A549 treated with AZD9567 at 1 μM for 4 hours (cell line): Measurements from ENCODE around the gene MAZ. TPM values are rescaled to one million over a fixed set of nuclear protein-coding genes. Genes with fewer than 3 reads are reported as not detected.

Source experiments
- total RNA-seq: library from RNA; stranded (reverse); fragments of 200-300 nt; extraction: Qiagen RNA extraction; gene quantifications from 5 replicates; pipeline ENCODE4 v1.2.3, GENCODE V29; 2022; ENCODE audit not compliant: insufficient read depth

MAZ gene
- total RNA-seq = 133 to 159 TPM (median 151 TPM) in 5 replicates

DNA sequence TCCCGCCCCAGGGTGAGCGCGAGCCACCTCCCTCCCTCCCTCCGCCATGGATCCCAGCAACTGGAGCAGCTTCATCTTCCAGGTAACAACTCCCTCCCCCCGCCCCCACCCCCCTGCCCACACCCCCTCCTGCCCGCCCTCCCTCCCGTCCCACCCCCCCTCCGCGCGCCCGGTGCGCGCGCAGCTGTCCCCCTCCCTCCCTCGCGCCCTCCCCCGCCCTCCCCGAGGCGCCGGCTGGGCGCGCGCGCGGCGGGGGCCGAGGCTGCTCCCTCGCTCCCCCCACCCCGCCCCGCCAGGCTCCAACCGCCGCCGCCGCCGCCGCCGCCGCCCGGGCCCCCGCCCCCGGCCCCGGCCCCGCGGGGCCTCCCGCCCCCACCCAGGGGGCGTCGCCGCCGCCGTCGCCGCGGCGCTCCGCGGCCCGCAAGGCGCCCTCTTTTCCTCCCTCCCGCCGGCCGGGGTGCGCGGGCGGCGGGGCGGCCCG lies at the start of gene MAZ:
Gene MAZ, plus strand, starts transcription at position 431 of the 481 bp plus-strand sequence. CDS start 173 bp downstream, outside the sequence.

DNA sequence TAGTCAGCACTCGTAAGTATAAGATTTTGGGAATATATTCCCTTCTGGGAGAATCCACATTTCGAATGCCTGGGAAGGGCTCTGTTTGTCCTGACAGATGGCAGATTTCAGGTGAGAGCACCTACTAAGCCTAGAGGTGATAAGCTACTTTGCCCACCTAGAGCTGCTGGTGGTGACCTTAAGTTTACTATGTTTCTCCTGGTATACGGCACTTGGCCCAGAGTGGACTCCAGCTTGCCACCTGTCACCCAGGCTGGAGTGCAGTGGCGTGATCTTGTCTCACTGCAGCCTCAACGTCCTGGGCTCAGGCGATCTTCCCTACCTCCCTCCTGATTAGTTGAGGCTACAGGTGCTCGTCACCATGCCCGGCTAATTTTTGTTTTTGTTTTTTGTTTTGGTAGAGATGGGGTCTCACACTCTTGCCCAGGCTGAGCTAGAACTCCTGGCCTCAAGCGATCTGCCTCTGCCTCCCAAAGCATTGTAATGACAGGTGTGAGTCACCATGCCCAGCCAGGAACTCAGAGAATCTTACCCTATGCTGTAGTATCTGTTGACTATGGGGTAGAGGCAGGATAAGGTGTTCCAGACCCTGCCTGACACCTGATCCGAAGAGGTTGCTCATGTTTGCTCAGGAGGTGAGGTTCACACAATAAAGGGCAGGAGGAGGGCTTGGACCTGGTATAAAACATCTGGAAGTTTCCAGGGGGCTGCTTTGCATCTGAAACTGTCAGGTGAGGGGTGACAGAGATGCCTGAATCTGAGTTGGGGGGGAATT lies 28.6 kb upstream of the MAZ start, which contains the start of gene ZG16:
Gene ZG16, plus strand, starts transcription at position 681 of the 775 bp plus-strand sequence. CDS start 1,011 bp downstream, outside the sequence.

DNA sequence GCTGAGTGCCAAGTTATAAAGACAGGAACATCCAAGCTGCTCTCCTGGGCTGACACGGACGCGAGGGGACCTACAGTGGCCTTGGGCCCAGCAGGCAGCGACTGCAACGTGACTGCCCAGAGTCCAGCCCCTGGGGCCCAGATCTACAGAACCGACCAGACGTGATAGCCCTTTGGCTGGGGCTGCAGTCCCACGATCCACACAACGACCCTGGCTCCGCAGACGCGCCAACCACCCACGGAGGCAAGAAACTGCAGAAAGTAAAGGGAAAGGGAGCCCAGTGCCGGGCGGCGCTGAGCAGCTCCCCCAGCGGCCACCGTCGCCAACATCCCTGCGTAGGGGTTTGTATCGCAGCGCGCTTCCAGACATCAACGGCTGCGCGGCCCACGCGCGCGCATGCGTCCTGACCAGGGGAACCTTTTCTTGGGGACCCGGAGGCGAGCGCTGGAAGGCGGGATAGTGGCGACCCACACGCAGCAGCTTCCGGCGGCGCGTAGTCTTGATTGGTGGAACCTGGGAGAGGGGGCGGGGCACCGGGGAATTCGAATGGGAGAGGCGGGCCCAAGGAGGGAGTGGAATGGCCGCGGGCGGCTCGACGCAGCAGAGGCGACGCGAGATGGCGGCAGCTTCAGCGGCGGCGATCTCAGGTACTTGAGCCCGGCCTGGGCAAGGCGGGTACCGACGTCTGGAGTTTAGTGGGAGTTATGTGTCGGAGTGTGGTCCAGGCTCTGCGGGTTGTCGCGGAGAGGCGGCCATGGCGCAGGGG lies 16.0 kb upstream of the MAZ start, which contains the start of gene KIF22:
Gene KIF22, plus strand, starts transcription at position 569 of the 766 bp plus-strand sequence. Its CDS starts 9 bp downstream, at position 578.

GRCh38 chr16:29811896-29812665 lies 5.8 kb downstream of the MAZ start, which contains the start of gene PRRT2:
Gene PRRT2 (plus strand): TSS chr16:29812193. CDS start chr16:29813055, 862 bp downstream.

DNA sequence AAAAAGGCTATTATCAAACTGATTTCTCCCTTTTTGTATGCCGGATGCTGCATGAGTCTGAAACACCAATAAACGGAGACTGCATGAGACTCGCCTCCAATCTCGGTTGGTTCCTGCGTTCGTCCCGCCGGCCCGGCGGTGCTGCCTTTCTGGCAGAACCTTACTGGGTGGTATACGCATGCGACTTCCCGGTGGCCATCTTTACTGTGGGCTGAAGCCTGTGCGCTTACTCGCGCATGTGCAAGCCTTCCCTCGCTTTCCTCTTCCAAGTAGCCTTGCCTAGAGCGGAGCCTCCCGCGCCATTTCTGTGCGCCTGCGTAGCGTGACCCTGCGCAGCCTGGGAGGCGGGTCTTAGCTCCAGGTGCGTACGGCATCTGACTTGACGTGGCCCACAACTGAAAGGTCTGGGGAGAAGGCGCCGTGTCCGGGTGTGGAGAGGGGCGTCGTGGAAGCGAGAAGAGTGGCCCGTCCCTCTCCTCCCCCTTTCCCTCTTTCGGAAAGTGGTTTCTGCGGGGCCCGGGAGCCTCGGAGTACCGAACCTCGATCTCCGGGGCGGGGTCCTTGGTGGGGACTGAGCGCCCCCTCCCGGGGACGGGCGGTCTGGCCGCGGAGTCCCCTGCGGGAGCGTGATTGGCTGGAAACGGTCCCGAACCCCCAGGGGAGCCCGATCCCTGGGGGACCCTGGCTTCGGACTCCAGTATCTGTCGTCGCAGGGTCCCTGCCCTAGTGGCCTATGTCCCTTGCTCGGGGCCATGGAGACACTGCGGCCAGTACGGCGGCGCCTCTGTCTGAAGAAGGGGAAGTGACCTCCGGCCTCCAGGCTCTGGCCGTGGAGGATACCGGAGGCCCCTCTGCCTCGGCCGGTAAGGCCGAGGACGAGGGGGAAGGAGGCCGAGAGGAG lies 9.7 kb downstream of the MAZ start, which contains the start of gene PAGR1:
Gene PAGR1, plus strand, starts transcription at position 360 of the 901 bp plus-strand sequence. Its CDS starts 374 bp downstream, at position 734.

GRCh38 chr16:29820271-29820701 lies 14.0 kb downstream of the MAZ start, which contains the start of gene MVP:
Gene MVP (plus strand): TSS chr16:29820462. CDS start chr16:29830550, 10,088 bp downstream.

Other genes starting within 250 kb of the MAZ start
- 0.05 TPM in 1 of 5 replicates, not detected in the others for gene SPN, start 143.3 kb upstream of the MAZ start, total RNA-seq
- gene QPRT, start 127.3 kb upstream of the MAZ start, total RNA-seq = 0.59 to 1.3 TPM (median 1.1 TPM) in 4 of 5 replicates, not detected in the other
- not detected in 5 replicates for gene C16orf54, start 60.5 kb upstream of the MAZ start, total RNA-seq
- gene ZG16, start 28.3 kb upstream of the MAZ start, total RNA-seq = not detected in 5 replicates
- 71.5 to 95.7 TPM (median 89.0 TPM) in 5 replicates for gene KIF22, start 15.8 kb upstream of the MAZ start, total RNA-seq
- gene PRRT2, start 5.7 kb downstream of the MAZ start, total RNA-seq = 0.22 to 0.35 TPM (median 0.34 TPM) in 4 of 5 replicates, not detected in the other
- 27.3 to 42.4 TPM (median 38.8 TPM) in 5 replicates for gene PAGR1, start 9.6 kb downstream of the MAZ start, total RNA-seq
- gene MVP, start 13.9 kb downstream of the MAZ start, total RNA-seq = 98.8 to 137 TPM (median 127 TPM) in 5 replicates
- gene CDIPT, start 56.7 kb downstream of the MAZ start, total RNA-seq = 57.2 to 95.0 TPM (median 91.4 TPM) in 5 replicates
- gene SEZ6L2, start 93.0 kb downstream of the MAZ start, total RNA-seq = 15.8 to 21.0 TPM (median 20.6 TPM) in 5 replicates
- 19.5 to 28.6 TPM (median 23.6 TPM) in 5 replicates for gene ASPHD1, start 94.0 kb downstream of the MAZ start, total RNA-seq
- gene KCTD13, start 119.7 kb downstream of the MAZ start, total RNA-seq = 13.2 to 21.3 TPM (median 20.2 TPM) in 5 replicates
- gene TMEM219, start 155.6 kb downstream of the MAZ start, total RNA-seq = 80.6 to 98.0 TPM (median 93.6 TPM) in 5 replicates
- gene TAOK2, start 167.3 kb downstream of the MAZ start, total RNA-seq = 23.1 to 35.4 TPM (median 34.5 TPM) in 5 replicates
- gene HIRIP3, start 189.1 kb downstream of the MAZ start, total RNA-seq = 12.8 to 15.6 TPM (median 14.2 TPM) in 5 replicates
- 87.3 to 104 TPM (median 98.6 TPM) in 5 replicates for gene INO80E, start 189.7 kb downstream of the MAZ start, total RNA-seq
- 1.8 to 2.3 TPM (median 2.2 TPM) in 4 of 5 replicates, not detected in the other for gene DOC2A, start 204.5 kb downstream of the MAZ start, total RNA-seq
- gene C16orf92, start 216.7 kb downstream of the MAZ start, total RNA-seq = not detected in 5 replicates
- gene TLCD3B, start 224.7 kb downstream of the MAZ start, total RNA-seq = 0.25 to 0.43 TPM (median 0.38 TPM) in 4 of 5 replicates, not detected in the other